Neural progenitor cell (in vitro differentiated cells): ENCODE results near the gene TNNI3K.

Experiments
- CTCF ChIP-seq: fragments of 200-600 bp; sonication (generic); IDR thresholded peaks from 2 replicates; pipeline ENCODE4 v1.5.1; 2017; ENCODE audit warnings: antibody characterized with exemption, mild to moderate bottlenecking
- EZH2 ChIP-seq: fragments of 200-600 bp; sonication (generic); IDR thresholded peaks from 2 replicates; pipeline ENCODE4 v1.6.1; 2017; ENCODE audit warnings: antibody characterized with exemption, mild to moderate bottlenecking, moderate library complexity

- TF ChIP-seq CTCF = no peak
- TF ChIP-seq EZH2 = no peak
These were observed 188.3 kb downstream of the TNNI3K start for GRCh38 chr1:74423471-74423870.
